Measurements from ENCODE around the gene STEAP4.

Gene STEAP4

DNA sequence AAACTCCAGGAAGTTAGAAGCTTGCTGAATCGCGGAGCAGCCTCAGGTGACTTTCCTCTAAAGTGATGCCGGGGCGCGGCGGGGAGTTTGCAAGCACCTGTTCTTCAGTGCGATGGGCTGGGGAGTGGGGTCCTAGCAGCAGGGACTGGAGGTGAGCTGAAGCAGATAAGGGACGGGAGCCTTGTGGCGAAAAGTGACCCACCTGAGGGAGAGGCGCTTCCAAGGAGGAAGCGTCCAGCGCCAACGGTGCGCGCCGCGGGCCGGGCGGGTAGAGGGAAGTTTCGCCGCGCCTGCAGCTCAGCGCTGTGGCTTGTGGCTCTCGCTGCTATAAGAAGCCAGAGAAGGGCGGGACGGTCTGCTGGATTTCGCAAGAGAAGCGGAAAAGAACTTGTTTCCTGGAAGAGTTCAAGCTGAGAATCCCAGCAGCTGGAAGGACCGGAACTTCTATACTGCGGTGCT is at the start of gene STEAP4:
STEAP4 (minus strand) TSS at position 305 of the 459 bp plus-strand sequence. CDS start 22,625 bp downstream, outside the sequence.
- DNase-seq, result no peak

DNA sequence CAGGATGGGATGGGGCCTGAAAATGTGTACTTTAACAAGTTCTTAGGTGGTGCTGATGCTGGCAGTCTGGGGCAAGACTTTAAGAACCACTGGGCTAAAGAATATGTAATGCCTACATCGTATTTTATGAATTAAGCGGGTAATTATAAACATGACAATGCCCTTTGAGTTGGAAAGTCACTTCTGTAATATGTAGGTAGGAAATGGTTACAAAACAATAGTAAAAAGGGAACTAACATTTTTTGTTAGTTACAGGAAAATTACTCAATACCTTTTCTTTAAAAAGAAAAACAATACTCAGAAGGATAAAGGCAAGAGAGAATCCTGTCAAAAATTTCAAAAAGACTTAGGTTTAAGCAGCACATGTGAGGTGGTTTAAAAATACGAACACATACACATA is 48.3 kb upstream of the STEAP4 start:
- DNase-seq, result no peak

DNA sequence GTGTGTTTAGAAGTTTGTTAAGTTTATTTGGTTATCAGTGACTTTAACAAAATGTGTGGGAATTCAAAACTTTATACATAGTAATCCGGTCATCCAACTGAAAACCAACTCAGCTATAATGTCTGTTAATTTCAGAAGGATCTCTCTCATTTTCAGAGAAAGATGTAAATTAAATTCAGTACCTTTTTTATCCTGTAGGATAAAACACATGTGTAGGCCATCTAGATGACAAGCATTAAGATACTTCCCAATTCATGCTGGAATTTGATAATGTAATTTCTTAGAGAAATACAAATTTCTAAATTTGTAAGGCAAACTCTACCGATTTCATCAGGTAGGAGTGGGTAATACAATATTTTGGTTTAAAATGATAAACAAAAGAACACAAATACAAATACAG is 43.4 kb upstream of the STEAP4 start:
- no peak for DNase-seq

DNA sequence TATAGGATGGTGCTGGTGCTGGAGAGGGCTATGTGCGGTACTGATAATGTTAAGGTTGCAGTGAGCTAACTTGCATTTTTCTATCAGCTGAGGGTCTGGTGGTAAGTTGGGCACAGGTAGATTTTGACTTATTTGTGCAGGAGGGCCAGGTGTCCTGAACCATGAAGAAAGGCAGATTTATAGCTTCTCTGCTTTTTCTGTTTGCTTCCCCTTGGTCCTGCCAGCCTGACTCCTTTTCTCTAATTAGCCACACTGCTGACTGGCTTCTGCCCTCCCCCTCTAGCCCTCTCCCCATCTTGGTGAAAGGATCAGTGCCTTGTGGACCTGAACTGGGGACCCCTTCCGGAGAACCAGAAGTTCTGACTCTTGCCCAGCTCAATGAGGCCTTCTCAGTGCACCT is 40.8 kb upstream of the STEAP4 start:
- peak in 2 of 3 experiments; percentile 20 to 54 for DNase-seq

DNA sequence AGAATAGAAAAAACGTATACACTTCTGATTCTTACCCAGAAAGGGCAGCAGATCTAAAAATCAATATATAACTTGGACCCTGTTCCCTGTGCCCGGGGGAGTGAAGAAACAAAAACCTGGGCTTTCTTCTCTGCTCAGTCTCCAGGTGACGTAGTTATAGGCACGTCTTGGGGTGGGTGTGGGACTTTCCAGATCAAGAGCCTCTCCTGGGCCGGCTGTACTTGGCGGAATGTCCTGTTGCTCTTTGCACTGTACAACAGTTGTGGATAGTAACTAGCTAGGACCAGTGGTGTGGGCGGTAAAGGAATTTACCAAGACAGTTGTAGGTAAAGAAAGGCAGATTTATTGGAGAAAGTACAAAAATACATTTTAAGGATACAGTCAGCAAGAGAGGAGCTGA is 40.4 kb upstream of the STEAP4 start:
- DNase-seq, result no peak

DNA sequence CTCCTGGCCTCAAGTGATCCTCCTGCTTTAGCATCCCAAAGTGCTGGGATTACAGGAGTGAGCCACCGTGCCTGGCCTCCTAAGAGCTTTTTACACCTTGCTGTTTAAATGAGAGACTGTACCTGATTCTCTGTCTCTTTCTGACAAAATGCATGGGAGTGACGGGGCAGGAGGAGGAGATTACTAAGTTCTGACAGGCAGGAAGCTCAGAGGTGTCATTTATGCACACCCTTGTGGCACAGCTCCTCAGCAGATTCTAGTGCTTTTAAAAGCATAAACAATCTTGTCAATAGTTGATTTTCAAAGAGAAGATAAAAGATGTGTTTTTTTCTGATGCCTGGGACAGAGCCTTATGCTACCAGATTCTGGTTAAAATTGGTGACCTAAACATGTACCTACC is 39.7 kb upstream of the STEAP4 start:
- no peak for DNase-seq

DNA sequence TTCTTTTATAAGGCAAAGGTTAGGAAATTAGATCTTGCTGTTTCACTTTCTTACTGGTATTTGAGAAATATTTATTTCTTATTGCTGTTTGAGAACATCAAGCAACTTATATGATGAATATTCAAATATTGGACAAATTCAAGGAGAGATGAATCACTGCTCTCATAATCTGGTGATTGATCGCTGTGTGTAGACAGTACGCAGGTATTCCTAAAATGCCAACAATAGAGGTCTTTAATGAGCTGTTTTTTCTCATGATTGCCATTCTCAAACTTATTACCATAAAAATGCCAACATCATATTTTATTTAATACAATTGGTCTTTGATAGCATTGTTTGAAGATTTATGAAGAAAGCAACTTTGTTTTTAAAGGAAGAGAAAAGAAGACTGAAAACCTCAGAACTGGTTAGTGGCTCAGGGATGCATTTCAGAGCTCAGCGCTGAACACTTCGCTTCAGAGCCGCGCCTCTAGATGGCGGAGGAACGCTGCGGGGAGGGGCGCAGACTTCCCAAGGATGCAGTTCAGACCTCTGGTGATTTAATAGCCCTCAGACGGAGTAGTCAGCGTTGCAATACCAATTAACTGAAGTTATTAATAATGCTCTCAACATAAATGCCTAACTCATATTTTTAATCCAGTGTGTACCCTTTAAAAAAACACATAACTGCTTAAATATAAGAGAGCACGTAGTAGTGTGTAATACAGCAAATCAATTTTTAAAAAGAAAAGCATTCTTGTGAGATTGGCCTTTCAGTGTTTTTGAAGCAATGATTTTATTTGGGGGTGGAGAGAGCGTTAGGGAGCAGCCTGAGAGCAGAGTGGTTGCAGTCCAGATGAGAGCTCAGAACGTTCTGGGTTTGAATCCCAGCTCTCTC is 38.5 kb upstream of the STEAP4 start:
- DNase-seq, result peak; percentile 46 to 86 (median 63)

DNA sequence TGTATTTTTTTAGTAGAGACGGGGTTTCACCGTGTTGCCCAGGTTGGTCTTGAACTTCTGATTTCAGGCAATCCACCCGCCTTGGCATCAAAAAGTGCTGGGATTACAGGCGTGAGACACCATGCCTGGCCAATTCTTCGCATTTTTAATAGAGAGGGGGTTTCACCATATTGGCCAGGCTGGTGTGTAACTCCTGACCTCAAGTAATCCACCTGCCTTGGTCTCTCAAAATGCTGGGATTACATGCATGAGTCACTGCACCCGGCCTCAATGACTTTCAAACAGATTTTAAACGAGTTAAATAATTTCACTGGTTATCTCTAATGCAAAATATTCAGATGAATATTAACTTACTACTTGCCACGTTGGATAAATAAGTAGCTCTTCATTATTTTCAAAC is 37.6 kb upstream of the STEAP4 start:
- DNase-seq, result no peak

DNA sequence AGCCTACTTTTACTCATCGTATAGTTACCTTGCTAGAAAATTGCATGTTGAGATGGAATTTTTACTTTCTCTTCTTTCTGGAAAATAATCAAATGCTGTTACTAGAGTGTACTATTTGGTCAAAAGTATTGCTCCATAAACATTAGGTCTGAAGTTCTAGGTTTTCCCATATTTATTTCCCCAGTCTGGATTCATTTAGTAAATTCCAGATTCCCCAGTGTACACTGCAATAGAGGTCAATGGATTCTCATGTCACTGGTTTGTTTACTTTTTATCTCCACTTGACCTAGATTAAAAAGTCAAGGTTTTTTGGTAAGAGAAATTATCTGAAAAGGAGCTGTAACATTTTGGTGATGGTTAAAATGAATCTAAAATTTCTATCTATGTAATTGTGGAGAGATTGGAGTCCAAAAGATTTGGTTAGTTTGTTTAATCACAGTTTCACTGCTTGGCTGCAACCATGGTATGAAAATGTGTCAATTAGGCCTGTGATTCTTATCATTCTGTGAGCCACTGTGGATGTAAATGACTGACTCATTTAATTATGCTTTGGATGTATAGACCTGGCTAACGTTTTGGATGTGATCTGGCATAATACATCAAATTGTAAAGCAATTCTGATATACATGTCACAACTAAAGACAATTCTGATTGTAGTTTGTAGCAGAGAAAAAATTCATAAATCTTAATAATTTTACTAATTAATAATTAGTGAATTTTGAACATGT is 32.7 kb upstream of the STEAP4 start:
- peak in 1 of 3 experiments; percentile 37 for DNase-seq

DNA sequence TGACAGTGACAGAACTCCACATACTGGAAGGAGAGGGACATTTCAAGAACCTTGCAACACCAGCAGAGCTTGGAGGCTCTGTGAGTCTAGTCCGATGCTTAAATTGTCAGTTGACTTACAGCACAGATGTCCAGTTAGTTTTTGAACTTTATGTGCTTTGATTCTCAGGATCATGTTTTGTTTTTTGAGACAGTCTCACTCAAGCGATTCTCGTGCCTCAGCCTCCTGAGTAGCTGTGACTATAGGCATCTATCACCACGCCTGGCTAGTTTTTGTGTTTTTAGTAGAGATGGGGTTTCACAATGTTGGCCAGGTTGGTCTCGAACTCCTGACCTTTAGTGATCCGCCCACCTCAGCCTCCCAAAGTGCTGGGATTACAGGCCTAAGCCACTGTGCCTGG is 31.8 kb upstream of the STEAP4 start:
- no peak for DNase-seq

DNA sequence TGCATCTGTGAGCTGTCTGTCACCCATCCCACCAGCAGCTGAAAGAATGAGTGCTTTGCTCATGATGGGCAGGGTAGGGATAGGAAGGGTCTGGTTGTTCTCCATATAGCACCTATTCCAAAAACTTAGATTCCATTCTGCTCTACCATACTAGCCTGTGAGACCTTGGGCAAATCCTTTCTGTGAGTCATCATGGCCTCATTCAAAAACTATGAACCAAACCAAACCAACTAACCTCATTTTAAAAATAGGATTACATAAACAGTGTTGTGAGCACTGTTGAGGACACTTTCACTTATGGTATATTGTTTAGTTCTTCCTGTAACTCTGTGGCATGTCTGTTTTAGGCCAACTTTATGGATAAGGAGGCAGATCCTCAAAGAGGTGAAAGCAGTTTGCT is 30.9 kb upstream of the STEAP4 start:
- DNase-seq, result no peak

DNA sequence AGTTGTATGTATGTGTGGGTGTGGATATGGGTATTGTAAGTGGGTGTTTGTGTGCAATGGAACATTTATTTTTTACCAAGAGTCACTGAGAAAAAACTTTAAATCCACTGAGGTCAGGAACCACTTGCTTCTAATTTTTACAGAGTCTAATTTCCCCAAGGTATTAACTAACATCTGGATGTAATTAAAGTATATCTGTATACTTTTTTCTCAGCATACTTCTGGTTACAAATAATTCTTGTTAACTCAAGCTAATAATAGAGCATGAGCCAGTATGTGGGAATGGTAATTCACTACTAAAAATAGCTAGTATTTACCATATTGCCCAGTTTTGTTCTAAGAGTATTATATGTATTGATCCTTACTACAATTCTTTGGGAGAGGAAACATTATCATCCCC is 24.6 kb upstream of the STEAP4 start:
- no peak for DNase-seq

DNA sequence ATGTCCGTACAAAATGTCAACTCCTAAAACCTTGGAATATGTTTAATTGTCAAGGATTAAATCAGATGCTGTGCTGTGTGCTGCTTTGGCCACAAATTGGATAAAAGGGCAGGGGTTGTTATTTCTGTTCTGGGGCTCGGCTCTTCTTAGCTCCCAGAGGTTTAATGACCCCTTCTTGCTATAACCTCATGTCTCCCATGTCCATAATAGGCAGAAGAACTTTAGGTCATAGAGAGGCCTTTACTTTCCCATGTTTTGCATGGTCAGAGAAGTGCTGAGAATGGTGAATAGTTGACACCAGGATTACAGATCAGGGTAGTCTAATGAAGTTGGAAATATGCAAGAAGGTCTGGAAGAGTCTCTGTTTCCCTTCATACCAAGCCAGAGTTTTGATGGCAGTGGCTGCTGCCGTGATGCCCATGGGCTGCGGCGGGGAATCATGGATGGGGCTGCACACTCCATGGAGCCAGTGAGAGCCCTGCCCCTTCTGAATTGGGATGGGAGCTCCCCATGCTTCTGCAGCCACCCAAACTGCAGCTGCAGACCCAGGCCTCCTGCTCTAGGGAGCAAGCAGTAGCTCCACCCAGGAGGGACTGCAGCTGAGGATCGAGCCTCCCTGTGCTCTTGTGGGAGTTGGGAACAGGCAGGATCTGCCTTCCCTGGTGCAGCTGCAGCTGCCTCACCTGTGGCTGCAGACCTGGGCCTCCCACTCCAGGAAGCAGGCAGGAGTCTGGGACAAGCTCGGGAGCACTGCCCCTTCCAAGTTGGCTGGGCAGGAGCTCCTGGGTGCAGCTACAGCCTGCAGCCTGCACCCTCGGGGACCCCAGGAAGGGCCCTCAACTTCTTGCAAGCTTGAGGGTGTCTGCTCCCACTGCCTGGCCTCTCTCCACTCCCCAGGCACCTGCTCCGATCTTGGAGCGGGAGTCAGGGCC is 23.1 kb upstream of the STEAP4 start:
- DNase-seq, result no peak

DNA sequence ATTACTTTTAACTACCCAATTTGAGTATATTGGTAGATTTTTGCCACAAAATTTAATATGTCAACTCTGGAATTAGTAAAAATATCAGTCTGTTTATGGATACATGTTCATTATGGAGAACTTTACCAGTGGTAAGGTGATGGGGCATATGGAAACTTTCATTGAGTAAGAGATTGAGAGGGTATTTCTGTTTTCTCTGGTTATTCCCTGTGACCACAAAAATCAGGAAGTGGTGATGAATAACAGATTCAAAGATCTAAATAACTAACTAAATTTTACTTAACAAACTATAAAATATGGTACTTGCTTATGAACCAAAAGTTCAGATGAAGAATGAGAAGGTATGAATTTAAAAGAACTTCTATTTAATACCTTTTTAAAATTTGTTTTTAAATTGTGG is 22.1 kb upstream of the STEAP4 start:
- DNase-seq, result no peak

DNA sequence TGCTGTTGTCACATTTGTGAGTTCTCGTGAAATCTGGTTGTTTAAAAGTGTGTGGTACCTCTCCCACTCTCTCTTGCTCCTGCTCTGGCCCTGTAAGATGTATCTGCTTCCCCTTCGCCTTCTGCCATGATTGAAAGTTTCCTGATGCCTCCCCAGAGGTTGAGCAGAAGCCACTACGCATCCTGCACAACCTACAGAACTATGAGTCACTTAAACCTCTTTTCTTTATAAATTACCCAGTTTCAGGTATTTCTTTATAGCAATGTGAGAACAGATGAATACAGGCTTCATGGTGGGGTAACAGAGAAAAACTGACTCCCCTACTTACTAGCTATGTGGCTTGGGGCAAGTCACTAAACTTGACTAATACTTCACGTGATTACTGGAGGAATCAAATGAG is 18.0 kb upstream of the STEAP4 start:
- no peak for DNase-seq

DNA sequence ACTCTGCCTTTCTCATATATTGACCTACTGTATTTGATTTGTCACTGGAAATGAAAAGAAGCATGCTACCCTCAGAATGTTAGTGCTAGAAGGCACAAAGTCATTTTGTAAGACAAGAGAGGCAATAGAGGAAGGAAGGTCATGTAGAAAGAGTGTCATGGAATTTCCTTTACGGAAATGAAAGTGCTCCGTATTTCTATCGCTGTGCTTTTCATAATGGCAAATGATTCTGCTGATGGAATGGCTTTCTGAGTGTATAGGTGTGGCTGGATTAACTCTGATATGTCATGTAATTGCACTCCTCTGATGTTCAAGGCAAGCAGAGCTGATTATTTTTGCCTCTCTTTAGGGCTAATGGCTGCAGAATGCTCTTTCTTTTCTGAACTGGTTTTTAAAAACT is 15.5 kb upstream of the STEAP4 start:
- no peak for DNase-seq

DNA sequence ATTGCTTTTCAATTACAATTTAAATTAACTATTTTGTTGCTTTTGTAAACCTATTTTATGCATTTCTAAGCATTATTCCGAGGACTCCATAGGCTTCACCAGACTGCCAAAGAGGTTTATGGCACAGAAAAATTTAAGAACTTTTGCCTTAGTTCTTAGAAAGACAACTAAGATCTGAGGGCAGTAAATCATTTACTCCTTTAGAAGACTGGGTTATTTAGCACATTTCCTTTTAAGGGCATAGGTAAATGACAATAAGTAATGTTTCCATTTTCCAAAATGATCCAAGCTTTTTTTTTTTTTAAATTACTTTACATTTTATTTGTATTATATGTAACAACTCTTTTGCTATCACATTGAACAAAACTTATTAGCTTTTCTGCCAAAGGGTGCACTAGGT is 15.0 kb upstream of the STEAP4 start:
- DNase-seq, result no peak

DNA sequence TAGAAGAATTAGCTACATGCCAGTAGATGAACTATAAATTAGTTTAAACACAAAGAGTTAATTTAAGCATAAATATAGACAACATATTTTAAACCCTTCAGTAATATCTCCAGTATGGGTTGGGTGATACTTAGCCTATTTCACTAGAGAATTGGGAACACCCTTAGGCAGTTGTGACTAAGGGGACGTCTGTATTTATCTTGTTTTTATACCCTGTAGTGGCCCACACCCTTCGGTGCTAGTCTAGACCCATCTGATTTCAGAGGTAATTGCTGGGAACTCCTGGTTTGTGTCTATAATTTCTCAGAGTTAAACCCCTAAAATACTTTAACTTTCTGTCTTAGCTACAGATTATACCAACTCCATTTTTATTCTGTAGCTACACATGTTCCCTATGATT is 11.5 kb upstream of the STEAP4 start:
- no peak for DNase-seq

DNA sequence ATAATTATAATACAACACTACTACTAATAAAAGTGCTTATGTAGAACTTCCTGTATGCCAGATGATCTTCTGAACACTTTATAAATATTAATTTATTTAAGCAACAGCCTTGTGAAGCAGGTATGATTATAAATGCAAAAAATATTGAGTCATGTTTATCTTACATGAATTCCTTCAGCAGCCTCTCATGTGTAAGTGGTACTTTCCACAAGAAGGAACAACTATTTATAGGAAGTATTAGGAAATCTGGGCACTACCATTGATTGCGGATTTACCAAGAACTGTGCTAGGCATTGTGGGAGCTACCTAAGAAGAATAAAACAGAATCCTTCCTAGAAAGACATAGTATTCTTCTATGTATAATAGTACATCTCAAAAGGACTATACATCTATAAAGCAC is 10.7 kb upstream of the STEAP4 start:
- DNase-seq, result no peak

DNA sequence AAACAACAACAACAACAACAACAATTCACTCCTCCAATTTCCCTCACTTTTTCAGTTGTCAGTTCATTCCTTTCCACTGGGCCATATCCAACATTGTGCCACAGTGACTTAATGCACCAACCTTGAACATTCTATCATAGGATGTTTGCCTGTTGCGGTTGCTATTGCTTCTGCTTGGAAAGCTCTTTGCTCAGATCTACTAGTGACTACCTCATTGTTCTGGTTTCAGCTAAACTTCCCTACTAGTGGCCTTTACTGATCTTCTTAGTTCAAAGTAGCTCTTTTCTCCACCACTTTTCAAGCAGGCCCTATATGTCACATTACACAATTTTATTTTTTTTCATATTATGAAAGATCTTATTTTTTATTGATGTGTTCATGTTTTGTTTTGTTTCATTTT is 9.8 kb upstream of the STEAP4 start:
- no peak for DNase-seq

DNA sequence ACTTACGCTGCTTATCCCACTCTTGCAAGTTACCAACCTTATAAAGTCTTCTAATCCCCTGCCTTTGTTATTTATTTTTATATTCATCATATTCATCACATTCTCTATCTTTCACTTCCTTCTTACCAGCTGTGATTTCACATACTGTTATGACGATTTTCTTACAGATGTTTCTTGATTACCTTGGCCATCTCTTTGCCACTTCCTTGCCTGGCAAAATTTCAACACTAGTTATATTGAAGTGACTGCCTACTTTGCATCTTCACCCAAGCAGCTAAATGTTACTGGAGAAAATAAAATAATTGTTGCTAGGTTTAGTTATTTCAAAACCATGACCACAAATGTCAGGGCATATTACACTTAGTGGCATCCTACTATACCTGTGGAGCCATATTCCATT is 8.8 kb upstream of the STEAP4 start:
- DNase-seq, result no peak

DNA sequence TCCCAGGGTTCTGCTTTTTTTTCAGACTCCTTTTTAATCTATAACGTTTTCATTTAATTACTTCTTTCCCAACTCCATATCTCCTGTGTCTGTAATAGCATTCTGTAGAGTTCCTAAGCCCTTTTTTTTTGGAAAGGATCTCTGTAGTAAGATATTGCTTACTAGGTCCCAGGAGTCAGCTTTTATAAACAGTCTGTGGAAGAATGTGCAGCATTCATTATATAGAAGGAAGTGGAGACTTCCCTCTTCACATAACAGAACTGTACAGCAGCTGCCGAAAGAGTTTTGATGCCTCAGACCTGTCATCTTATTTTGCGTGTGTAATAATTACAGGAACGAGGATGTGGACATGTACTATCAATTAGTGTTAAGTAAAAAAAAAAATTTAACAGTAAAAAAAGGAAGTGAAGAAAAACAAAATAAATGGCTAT is 7.4 kb upstream of the STEAP4 start:
- DNase-seq, result no peak

DNA sequence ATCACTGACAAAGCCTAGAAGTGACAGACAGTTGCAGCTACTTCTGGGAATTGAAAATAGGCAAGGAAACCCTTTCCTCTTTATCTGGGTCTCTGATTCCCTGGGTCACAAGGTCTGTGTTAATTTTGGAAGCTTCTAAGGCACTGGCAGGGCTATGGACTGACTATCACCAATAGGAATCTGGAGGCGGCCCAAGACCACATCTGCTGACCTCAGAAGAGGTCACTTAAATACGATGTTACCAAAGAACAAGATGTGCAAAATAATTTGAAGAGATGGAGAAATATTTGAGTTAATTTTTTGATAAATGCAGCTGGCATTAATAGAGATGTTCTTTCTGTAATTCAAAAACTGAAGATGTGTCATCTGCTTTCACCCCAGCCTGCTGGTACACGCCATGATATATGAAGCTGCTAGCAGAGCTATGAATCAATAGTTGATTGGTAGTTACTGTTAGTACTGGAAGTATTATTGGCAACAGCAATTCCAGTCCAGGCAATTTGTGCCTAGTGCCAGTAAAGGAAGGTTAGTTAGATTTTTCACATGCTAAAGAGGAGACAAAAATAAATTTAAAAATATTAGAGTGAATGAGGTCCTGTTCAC is 5.5 kb upstream of the STEAP4 start:
- DNase-seq, result no peak

Measured in NCI-H1417 (cell line).